ENCODE data around the gene KLHL40. TPM values are rescaled to one million over a fixed set of nuclear protein-coding genes. Genes with fewer than 3 reads are reported as not detected.

Gene KLHL40
- total and polyA plus RNA-seq, 5 experiments from 2014 or later: not detected

DNA sequence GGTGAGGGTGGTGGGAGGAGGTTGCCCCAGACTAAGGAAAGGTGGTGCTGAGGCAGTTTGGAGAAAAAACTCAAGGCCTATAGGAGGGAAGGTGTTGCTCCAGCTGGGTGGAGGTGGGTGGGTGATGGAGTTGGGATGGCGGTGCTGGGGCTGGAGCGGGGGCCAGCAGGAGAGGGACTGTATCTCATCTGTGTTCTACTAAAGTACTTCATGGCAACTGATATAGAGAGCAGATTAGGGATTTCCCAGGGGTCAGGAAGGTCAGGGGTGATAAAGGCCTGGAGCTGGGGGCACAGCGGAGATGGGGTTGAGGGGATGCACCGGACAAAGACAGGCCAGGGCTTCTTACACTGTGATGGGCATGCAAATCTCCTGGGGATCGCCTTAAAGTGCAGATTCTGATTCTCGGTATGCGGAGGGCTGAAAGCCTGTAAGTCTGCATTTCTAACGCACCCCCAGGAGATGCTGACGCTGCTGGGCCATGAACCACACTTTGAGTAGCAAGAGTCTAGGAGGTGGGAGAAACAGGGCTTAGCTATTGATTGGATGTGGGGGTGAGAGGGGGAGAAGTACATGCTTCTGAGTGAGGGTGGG, 4.2 kb downstream of the KLHL40 start:
- Mint-ChIP-seq H3K27ac (no peak overlapping the region), H3K4me3 (no peak overlapping the region), H3K36me3 (no peaks in the 10 kb centered on the region), H3K4me1 (peaks cover 2 to 5% (median 2%) of the 10 kb centered on the region in 4 donors), H3K27me3 (peaks cover 1 to 23% (median 8%) of the 10 kb centered on the region in 5 donors), H3K9me3 (peaks cover 0 to 2% (median 0%) of the 10 kb centered on the region in 9 donors)
- ATAC-seq (no peak), DNase-seq (no peak)
- POLR2A ChIA-PET: no interaction called here

DNA sequence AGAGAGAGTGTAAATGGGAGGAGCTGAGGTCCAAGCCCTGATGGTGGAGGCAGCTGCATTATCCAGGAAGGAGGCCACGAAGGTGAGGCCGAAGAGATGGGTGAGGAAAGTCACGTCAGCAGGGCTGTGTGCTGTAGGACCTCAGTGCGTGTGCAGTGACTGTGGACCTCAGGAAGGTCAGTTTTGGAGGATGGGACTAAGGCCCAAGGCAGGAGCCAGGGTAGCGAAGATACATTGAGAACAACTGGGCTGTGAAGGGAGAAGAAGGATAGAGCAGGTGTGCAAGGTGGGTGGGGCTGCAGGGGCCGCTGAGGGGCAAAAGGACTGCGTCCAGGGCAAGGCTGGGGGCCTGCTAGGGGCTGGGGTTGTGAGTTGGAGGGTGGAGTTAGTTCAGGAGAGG, 4.9 kb downstream of the KLHL40 start:
- peaks cover 2 to 5% (median 2%) of the 10 kb centered on the region in 4 donors for H3K4me1 Mint-ChIP-seq
- no peaks in the 10 kb centered on the region for H3K36me3 Mint-ChIP-seq
- no peak overlapping the region for H3K27ac Mint-ChIP-seq
- H3K27me3 Mint-ChIP-seq: peaks cover 0 to 23% (median 8%) of the 10 kb centered on the region in 5 donors
- no peak overlapping the region for H3K4me3 Mint-ChIP-seq
- peaks cover 0 to 2% (median 0%) of the 10 kb centered on the region in 9 donors for H3K9me3 Mint-ChIP-seq
- ATAC-seq (no peak), DNase-seq (no peak)
- POLR2A ChIA-PET: no interaction called here

DNA sequence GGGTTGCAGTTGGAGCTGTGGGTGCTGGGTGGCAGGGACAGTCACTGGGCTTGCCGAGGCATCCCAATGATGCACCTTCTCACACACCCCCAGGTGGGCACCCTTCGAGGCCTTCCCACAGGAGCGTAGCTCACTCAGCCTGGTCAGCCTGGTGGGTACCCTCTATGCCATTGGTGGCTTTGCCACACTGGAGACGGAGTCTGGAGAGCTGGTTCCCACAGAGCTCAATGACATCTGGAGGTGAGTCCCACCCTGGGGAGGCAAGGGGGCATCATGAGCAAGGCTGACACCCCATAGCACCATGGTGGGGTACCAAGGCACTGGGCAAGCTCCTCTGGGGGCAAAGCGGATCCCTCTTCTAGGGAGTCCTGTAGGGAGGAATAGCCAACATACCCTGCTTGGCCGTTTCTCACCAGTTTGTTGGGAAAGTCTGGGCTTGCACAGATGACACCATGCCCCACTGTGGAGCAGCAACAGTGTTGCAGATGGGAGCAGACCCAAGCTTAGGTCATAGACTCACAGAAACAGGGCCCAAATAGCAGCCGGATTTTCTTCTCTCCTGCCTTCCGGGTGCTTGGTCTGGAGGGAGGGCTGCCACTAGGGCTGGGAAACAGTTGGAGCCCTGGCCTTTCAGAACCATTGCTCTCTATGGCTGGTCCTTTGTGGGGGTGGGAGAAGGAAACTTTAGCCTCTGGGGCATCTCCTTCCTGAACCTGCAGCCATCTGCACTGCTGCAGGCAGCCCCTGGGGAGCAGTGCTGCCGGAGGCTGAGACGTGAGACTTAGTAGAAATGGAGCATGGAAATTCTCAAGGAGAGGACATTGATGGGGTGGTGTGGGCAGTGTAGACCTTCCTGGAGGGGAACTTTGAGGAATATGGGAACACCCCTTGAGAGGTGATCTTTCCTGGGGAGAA, 5.7 kb downstream of the KLHL40 start:
- Mint-ChIP-seq H3K27me3 (peaks cover 0 to 16% (median 3%) of the 10 kb centered on the region in 5 donors), H3K4me3 (no peak overlapping the region), H3K27ac (peak overlapping the region in 1 of 10 donors; percentile 65), H3K4me1 (peaks cover 0 to 1% (median 0%) of the 10 kb centered on the region in 4 donors), H3K36me3 (no peaks in the 10 kb centered on the region), H3K9me3 (peaks cover 0 to 2% (median 0%) of the 10 kb centered on the region in 9 donors)
- POLR2A ChIA-PET: no interaction called here
- DNase-seq (no peak), ATAC-seq (no peak)

DNA sequence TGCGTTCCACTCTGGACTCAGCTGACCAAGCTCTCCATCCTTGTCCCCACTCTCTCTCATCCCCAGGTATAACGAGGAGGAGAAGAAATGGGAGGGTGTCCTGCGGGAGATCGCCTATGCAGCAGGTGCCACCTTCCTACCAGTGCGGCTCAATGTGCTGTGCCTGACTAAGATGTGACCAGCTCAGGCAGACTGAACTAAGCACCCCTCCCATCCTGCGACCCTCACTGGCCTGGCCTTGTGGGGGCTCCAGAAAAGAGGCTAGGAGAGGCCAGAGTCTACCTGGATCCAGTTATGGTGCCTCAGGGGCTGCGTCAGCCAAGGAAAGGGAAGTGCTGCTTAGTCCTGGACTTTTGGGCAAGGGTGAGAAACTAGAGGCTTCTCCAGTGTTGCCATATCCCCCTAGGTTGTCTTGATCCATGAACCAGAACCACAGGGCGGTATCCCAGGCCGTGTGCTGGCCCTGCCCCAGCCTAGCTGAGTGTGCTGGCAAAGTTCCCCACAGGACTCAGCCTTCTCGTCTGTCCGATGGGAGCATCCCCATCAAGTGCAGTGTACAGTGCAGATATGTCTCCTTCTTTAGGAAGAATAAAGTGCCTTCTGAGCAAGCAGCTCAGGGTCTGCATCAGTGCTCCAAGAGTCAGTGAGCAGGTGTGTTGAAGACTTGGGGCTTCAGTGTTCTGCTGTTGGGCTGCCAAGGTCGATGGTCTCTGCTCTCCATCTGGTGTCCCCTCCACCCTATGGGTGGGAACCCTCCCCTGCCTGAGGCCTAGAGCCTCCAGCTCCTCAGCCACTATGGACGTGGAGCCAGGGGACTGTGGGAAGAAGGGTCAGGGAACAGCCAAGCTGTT, 6.7 kb downstream of the KLHL40 start:
- peaks cover 0 to 2% (median 0%) of the 10 kb centered on the region in 9 donors for H3K9me3 Mint-ChIP-seq
- no peaks in the 10 kb centered on the region for H3K36me3 Mint-ChIP-seq
- POLR2A ChIA-PET: no interaction called here
- H3K27me3 Mint-ChIP-seq: peaks cover 0 to 6% (median 0%) of the 10 kb centered on the region in 5 donors
- no peak overlapping the region for H3K4me3 Mint-ChIP-seq
- DNase-seq (no peak), ATAC-seq (no peak)
- H3K4me1 Mint-ChIP-seq: no peaks in the 10 kb centered on the region
- no peak overlapping the region for H3K27ac Mint-ChIP-seq

DNA sequence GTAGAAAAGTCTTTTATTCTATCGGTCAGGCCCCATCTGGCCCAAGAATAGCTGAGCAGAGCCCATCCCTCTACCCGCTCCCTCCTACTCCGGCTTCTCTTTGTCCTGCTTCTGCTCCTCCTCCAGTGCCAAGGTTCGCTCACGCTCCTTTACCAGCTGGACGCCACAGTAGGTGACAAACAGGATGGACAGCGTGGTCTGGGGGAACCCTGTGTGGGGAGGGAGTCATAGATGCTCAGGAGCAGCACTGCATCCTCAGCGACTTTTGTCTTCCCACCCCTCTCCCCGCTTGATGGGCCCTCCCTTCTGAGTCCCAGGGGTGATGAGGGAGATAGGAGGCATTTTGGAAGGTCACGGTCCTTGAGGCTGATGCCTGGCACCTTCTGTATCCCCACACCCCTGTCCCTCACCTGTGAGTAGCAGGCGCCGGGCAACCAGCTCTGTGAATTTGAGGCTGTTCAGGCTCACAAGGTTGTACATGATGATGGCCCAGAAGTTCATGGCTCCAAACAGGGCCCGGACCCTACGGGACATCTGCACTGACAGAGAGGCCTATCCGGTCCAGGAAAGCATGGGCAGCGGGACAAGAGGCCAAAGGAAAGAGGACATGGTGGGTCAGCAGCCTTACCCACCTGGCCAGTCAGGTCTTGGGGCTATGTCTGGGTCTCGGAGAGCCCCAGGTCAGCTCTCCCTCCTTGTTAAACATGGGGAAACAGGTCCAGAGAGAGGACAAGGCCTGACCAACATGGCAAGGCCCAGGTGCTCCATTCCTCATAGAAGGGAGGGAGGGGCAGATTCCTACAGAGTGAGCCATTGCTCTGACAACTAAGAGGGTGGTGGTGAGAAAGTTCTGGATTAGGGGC, 7.6 kb downstream of the KLHL40 start:
- H3K27me3 Mint-ChIP-seq: peaks cover 0 to 6% (median 0%) of the 10 kb centered on the region in 5 donors
- ATAC-seq (no peak), DNase-seq (no peak)
- H3K36me3 Mint-ChIP-seq: no peaks in the 10 kb centered on the region
- H3K4me3 Mint-ChIP-seq: no peak overlapping the region
- H3K27ac Mint-ChIP-seq: no peak overlapping the region
- H3K9me3 Mint-ChIP-seq: peaks cover 0 to 2% (median 0%) of the 10 kb centered on the region in 9 donors
- POLR2A ChIA-PET: no interaction called here
- H3K4me1 Mint-ChIP-seq: no peaks in the 10 kb centered on the region

DNA sequence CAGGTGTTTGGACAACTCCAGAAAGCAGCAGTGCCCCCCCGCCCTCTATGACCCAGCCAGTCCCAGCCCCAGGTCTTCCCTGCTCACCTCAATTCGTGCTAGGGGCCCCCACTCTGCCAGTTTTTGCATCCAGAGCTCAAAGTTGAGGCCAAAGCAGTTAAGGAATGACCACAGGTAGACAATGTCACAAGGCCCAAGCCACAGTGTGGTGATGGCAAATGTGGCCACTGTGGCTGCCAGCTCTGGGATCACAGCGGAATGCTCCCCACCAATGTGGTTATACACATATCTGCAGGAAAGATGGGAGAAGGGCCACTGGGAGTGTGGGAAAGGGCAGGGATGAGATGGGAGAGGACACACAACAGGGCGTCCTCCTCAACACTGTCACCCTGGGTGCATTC, 8.2 kb downstream of the KLHL40 start:
- peaks cover 0 to 2% (median 0%) of the 10 kb centered on the region in 9 donors for H3K9me3 Mint-ChIP-seq
- ATAC-seq: no peak
- H3K4me3 Mint-ChIP-seq: no peak overlapping the region
- no peak overlapping the region for H3K27ac Mint-ChIP-seq
- H3K4me1 Mint-ChIP-seq: peaks cover 0 to 3% (median 0%) of the 10 kb centered on the region in 4 donors
- H3K36me3 Mint-ChIP-seq: no peaks in the 10 kb centered on the region
- H3K27me3 Mint-ChIP-seq: peaks cover 0 to 6% (median 0%) of the 10 kb centered on the region in 5 donors
- no peak for DNase-seq
- POLR2A ChIA-PET: no interaction called here

DNA sequence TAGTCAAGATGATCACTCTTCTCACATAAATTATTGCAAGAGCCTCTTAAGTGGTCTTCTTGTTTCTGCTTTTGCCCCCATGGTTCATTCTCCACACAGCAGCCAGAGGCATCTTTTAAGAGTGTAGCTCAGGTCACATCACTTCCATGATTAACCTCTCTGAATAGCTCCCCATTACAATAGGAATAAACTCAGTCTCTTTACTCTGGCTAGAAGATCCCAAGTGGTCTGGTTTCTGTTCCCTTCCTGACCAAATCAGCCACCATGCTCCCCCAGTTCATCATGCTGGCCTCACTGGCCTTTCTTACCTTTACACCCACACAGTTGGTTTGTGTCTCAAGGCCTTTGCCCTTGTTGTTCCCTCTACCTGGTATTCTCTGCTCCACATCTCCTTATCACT, 9.0 kb downstream of the KLHL40 start:
- no peak overlapping the region for H3K4me3 Mint-ChIP-seq
- ATAC-seq: no peak
- H3K9me3 Mint-ChIP-seq: peaks cover 0 to 2% (median 0%) of the 10 kb centered on the region in 9 donors
- POLR2A ChIA-PET: no interaction called here
- H3K27ac Mint-ChIP-seq: no peak overlapping the region
- DNase-seq: no peak
- H3K27me3 Mint-ChIP-seq: peaks cover 0 to 6% (median 0%) of the 10 kb centered on the region in 5 donors
- H3K36me3 Mint-ChIP-seq: no peaks in the 10 kb centered on the region
- H3K4me1 Mint-ChIP-seq: peaks cover 0 to 8% (median 1%) of the 10 kb centered on the region in 4 donors

DNA sequence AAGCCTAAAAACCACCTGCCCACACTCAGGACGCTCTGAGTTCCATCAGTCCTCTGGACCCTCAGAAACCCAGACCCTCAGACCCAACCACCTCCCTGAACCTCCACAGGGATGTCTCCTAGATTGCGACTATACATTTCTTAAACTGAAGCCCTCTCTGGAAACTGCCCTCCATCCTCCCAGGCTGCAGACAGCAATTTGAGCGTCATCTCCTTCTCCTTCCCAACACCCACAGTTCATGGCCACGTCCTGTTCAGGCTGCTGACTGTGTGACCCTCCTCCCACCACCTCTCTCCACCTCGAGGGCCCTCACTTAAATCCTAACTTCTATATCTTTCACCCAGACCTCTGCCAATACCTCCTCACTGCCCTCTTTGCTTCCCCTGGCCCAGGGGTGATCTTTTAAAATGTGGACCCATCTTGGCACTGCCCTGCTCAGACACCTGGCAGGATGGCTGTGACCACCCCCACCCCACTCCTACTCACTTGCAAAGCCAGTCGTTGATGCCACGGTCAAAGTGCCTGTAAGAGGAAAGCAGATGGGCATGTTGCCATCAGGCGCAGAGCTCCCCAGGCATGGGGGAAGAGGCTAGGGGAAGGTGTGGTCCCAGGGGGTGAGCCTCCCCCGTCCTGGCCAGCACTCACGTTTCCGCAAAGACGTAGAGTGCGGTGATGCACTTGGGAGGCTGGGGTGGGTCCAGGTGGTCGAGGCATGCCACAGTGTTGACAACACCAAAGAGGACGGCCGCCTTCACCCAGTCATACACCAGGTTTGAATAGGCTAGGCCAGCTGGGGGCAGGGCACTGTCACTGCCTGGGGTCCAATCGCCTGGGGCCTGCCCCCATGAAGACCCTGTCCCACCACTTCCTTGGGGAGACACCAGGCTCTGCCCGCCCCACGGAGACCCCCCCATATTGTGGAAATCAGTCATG, 11.3 kb downstream of the KLHL40 start:
- DNase-seq: no peak
- no peaks in the 10 kb centered on the region for H3K9me3 Mint-ChIP-seq
- H3K4me1 Mint-ChIP-seq: peaks cover 2 to 11% (median 5%) of the 10 kb centered on the region in 4 donors
- peaks cover 0 to 11% (median 6%) of the 10 kb centered on the region in 5 donors for H3K27me3 Mint-ChIP-seq
- H3K27ac Mint-ChIP-seq: no peak overlapping the region
- no peaks in the 10 kb centered on the region for H3K36me3 Mint-ChIP-seq
- H3K4me3 Mint-ChIP-seq: no peak overlapping the region
- POLR2A ChIA-PET: no interaction called here
- no peak for ATAC-seq

DNA sequence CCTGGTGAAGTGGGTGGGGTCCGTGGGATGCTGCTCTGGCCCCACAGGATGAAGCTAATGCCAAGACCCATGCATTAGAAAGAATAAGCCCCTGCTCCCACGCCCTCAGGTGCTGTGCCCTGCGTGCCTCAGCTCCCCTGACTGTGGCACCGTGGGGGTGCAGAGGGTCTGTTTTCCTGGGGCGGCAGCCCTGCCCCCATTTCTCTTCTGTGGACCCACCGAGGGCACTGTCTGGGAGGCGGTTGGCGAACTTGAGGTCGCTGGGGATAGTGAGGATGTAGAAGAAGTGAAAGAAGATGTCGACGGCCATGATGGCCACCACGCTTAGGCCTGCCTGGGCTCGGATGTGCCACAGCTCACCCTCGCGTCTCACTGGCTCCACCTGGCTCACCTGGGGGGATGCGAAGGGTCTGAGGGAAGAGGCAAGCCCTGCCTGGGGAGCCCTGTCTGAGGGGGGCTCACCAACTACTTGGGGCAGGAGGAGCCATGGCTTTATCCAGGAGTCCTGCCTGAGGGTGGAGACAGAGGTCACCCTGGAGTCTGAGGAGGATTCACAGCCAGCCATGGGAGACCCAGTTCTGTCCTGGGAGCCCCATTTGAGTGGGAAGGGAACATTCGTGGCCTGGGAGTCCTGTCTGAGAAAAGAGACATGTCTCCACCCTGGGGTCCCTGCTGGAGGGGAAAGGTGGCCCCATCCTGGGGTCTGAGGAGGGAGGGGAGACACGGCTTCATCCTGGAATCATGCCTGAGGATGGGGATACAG, 12.1 kb downstream of the KLHL40 start:
- Mint-ChIP-seq H3K27me3 (peaks cover 0 to 11% (median 6%) of the 10 kb centered on the region in 5 donors), H3K9me3 (no peaks in the 10 kb centered on the region), H3K36me3 (no peaks in the 10 kb centered on the region), H3K27ac (no peak overlapping the region), H3K4me1 (peaks cover 2 to 11% (median 5%) of the 10 kb centered on the region in 4 donors), H3K4me3 (no peak overlapping the region)
- ATAC-seq (no peak), DNase-seq (no peak)
- POLR2A ChIA-PET: no interaction called here

DNA sequence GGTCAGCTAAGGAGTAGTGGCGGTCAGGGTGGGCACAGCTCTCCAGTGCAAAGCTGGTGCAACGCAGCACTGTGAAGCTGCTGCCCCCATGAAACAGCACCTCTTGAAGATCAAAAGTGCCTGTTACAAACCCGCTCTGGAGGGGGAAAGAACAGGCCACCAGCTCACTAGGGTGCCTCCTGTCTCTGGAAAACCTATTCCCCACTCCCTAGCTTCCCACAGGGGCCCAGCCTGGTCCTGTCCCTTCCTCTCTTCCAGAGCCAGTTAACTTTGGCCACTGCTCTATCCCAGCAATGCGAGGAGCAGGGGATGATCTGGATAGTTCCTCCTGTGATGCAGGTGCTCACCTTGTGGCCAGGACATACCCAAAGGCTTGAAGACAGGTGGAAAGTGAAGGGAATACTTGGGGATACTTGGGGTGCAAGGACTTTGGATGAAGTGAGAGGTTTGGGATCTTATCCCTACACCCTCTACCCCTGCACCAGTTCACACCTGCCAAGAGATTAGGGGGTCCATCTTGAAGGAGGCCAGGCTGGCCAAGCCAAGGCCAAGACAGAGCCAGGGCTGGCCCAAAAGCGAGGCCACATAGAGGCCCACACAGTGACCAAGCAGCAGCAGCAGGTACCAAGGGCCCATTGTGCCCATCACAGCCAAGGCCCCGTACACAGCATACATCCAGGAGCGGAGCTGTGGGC, 13.0 kb downstream of the KLHL40 start:
- no peaks in the 10 kb centered on the region for H3K9me3 Mint-ChIP-seq
- DNase-seq (no peak), ATAC-seq (no peak)
- H3K4me1 Mint-ChIP-seq: peaks cover 2 to 11% (median 5%) of the 10 kb centered on the region in 4 donors
- H3K27me3 Mint-ChIP-seq: peaks cover 0 to 19% (median 10%) of the 10 kb centered on the region in 5 donors
- H3K27ac Mint-ChIP-seq: no peak overlapping the region
- no peaks in the 10 kb centered on the region for H3K36me3 Mint-ChIP-seq
- POLR2A ChIA-PET: no interaction called here
- H3K4me3 Mint-ChIP-seq: no peak overlapping the region
